T47D (cell line): ENCODE measurements around the gene RAPGEF2.

ENCODE experiments used
- DNase-seq, 2 experiments: peaks; one replicate each; pipeline versions ENCODE4 v3.0.0 to v3.0.0-alpha.2; 2011 to 2012; ENCODE audit warnings: low read depth in 1 of 2, low spot score in 1 of 2
- JUND ChIP-seq: IDR thresholded peaks from 2 replicates; pipeline ENCODE4 v1.6.1; 2012; ENCODE audit warnings: low read depth
- in situ Hi-C: cut with HindIII; loops from 2 replicates; pipeline ENCODE4 v1.10.0; 2016; ENCODE audit warnings: low sequenced_read_pairs, low pct_unique_long_range_greater_than_20kb

Gene RAPGEF2

DNA sequence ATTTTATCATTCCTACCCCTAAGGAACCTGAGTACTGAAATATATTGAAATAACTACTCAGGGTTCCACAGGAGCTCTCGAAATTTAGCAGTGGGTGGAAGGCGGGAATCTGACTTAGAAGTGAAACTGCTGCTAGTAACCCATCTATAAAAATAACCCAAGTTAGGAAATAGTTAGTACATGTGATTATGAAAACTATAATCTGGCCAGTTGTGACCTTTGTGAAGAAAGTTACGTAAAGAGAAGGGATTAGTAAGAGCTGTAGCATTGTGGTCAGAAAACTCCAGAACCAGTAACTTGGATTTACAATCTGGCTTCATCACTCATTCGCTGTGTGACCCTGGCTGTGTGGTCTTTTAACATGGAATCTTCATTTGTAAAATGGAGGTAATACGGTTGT lies 175.5 kb downstream of the RAPGEF2 start:
- no peak for DNase-seq
- no peak for TF ChIP-seq JUND
- in situ Hi-C loops: no loop called here

DNA sequence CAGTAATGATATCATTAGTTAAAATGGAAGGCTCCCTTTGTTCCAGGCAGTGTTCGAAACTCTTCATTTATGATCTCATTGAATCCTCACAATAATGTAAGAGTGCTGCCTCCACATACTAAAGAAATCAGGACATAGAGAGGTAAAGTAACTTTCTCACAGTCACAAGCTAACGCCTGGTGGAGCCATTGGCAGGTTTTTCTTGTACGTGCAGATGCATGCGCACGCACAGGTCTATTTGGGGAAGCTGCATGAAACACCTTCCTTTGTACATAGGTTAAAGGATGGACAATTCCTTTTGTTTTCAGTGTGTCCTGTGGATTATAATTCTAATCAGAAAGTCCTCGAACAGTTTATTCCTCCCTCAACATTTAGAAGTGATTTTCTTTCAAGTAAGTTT lies 176.2 kb downstream of the RAPGEF2 start:
- no peak for TF ChIP-seq JUND
- DNase-seq: no peak
- in situ Hi-C loops: no loop called here

DNA sequence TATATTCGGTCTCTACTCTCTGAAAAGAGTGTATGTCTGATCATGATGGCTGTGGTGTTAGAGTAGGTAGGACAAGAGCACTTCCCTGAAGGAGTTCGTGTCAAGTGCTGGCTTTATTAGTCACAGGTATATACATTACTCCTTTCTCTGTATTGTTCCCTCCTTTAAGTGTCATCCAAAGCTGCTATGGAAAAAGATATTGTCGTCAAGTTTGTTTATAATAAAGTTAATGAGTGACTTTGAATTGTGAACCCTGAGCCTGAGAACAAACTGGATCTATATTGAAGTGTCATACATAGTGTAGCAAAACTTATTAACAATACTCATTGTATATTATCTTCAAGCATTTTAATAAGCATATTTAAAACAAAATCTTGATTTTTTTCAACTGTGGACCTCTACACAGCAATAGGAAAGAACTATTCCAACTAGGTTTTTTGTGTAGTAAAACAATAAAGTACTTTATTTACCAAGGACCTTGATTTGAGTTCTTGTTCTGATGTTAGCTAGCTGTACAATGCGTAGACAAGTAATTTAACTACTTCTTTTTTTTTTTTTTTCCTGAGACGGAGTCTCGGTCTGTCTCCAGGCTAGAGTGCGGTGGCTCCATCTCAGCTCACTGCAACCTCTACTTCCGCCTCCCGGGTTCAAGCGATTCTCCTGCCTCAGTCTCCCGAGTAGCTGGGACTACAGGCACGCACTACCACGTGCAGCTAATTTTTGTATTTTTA lies 177.7 kb downstream of the RAPGEF2 start:
- in situ Hi-C loops: no loop called here
- DNase-seq: no peak
- no peak for TF ChIP-seq JUND

DNA sequence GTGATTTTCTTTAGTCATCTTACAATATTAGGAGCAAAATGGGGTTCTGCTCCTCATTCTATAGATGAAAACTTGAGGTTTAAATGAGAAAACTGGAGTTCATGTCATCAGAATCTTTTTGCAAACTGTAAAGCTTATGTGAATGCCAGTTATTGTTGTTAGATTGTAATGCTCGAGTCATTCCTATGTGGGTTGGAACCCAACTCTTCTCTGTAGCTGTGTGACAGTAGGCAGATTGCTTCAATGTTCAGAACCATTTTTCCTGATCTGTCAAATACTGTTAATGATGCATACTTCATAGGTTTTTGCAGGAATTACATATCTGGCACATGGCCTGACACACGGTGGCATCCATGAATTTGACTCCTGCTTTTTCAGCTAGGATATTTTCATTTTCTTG lies 178.9 kb downstream of the RAPGEF2 start:
- TF ChIP-seq JUND: no peak
- no peak for DNase-seq

DNA sequence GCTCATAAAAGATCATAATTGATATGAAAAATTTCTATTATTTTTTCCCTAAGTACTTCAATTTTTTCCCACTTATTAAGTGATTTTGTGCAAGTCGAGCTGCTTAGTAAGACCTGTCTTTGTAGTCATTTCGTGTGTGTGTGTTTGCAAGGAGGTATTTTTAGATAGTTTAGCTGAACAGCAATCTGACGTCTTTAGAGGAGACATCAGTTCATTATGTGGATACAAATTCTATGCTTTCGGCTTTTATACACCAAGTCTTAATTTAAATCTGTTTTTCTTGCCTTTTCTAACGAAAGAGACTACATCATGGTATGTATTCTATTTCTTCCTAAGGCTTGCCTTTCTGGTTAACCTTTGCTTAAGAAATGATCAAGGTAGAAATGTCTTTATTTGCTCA lies 179.4 kb downstream of the RAPGEF2 start:
- in situ Hi-C loops: no loop called here
- TF ChIP-seq JUND: no peak
- no peak for DNase-seq

More for the DNA sequence above, 178.9 kb downstream of the RAPGEF2 start:
- in situ Hi-C loops: no loop called here

DNA sequence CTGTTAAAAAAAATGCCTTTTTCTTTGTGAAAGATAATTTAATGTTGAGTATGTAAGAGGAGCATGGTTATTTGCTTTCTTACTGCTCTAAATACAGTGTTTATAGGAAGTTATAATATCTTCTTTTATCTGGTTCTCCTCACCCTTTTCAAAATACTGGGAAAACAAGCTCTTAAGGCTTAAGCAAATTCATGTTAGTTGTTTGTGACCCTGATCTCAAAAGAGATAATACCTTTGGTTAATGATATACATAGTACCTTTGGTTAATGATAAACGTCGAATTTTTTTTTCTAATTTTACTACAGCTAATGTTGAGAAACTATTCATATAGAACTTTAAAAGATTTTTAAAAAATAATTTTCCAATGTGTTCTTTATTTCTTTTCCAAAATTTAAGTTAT lies 180.1 kb downstream of the RAPGEF2 start:
- in situ Hi-C loops: no loop called here
- TF ChIP-seq JUND: no peak
- DNase-seq: no peak

DNA sequence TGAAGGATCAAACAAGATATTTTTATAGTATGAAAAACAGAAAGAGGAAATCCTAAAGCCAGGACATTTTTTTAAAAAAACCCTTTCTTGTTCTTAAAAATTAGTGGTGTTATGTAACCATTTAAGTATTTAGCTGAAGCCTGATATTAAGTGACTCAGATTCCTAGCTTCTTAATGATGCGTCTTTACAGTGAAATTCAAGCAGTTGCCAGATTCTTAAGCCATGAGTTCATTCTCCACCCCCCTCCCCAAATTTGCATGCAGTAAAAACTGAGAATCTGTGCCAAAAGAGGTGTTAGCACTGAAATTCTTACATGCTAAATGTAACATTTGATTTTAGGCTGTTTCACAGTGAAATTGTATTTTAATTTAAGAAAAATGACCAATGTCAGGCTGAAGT lies 180.8 kb downstream of the RAPGEF2 start:
- DNase-seq: no peak
- TF ChIP-seq JUND: no peak
- in situ Hi-C loops: no loop called here

DNA sequence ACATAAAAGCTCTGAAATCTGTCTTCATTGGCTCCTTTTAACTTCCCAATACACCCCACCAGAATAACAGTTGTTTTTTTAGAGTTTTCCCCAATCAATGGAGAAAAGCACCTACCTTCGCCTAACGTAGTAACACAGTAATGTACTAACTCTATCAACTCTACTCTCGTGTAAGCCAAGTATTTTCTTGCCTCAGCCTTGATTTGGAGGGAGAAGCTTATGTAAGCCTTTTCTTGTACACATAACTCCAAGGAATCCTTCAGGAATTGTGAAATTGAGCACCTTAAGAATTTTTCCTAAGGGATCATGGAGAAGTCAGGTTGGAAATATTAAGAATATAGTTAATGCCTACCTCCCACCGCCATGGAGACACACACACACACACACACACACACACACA lies 181.2 kb downstream of the RAPGEF2 start:
- no peak for TF ChIP-seq JUND
- no peak for DNase-seq
- in situ Hi-C loops: no loop called here

DNA sequence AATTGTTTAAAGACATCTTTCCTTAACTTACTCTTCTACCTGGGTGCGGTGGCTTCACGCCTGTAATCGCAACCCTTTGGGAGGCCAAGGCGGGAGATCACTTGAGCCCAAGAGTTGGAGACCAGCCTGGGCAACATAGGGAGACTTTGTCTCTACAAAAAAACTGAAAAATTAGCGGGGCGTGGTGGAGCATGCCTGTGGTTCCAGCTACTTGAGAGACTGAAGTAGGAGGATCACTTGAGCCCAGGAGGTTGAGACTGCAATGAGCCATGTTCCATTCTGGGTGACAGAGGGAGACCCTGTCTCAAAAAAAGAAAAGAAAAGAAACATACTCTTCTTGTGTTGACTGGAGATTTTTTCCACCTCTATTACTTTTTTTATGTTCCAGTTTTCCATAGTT lies 181.9 kb downstream of the RAPGEF2 start:
- TF ChIP-seq JUND: no peak
- DNase-seq: no peak
- in situ Hi-C loops: no loop called here

DNA sequence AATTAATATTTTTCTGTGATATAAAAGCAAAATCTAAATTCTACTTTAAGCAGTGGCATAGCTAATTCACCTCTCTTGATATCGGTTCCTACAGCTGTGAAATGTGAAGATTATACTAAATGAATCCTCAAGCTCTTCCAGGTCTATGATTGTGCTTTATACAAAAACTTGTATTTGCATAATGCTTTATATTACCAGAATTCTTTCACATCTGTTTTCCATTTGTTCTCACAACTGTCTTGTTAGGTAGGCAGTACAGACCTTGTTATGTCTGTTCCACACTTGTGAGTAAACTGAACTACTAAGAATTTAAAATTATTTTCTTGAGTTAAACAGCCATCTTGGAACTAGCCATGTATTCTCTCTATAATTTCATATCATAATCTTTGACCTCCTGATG lies 184.9 kb downstream of the RAPGEF2 start:
- no peak for TF ChIP-seq JUND
- no peak for DNase-seq
- in situ Hi-C loops: no loop called here

DNA sequence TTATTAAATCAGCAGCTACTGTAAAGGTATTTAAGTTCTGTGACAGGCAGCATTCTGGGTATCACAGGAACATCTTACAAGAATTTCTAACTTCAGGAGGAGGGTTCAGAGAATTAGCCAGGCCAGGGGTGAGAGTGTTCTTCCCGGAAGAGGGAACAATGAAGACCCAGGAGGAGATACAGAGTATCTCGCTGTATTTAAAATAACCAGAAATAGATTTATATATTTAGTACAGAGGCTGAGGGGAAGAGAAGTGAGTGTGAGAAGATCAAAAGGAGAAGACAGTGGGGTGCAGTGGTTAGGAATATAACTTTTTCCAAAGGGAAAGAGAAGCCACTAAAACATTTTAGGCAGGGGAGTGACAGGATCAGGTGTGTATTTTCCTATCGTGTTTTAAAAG lies 186.8 kb downstream of the RAPGEF2 start:
- in situ Hi-C loops: no loop called here
- TF ChIP-seq JUND: no peak
- no peak for DNase-seq

DNA sequence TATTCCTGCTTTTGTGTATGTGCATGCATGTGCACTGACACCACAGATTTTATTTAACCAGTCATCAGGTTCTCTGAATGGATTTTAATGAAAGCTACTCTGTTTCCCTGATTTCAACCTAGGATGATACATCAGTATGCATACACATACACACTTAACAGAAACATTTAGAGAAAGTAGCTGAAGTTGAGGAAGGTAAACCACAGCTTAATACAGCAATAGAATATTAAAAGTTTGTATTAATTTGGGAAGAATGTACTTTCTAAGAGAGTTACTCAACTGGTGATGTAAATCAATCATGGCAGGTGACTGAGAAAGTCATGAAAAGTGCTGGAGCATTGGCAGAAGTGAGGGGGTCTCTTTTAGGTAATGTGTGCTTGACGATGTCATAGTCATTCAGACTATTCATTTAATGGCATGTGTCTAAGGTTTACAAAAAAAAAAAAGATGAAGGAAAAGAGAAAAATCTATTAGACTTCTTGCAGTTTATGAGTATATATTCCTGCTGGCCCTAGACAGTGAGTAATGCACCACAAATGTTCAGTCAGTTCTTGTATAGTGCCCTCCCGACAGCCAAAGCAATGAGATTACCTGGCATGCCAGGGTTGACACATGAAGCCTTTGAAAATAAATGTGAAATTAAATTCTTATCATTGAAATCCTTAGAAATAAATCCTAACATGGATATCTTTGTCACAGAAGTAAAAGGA lies 187.6 kb downstream of the RAPGEF2 start:
- in situ Hi-C loops: no loop called here
- no peak for TF ChIP-seq JUND
- DNase-seq: no peak

DNA sequence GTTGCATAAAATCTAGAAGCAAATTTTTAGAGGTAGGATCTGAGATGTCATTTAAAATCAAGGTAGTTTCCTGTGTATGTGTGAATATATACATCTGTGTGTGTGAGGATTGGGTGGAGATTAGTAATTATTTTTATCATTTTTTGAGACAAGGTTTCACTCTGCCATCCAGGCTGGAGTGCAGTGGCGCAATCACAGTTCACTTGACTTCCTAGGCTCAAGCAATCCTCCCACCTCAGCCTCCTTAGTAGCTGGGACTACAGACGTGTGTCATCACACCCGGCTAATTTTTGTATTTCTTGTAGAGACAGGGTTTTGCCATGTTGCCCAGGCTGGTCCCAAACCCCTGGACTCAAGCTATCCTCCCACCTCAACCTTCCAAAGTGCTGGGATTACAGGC lies 188.3 kb downstream of the RAPGEF2 start:
- no peak for TF ChIP-seq JUND
- in situ Hi-C loops: no loop called here
- DNase-seq: no peak

DNA sequence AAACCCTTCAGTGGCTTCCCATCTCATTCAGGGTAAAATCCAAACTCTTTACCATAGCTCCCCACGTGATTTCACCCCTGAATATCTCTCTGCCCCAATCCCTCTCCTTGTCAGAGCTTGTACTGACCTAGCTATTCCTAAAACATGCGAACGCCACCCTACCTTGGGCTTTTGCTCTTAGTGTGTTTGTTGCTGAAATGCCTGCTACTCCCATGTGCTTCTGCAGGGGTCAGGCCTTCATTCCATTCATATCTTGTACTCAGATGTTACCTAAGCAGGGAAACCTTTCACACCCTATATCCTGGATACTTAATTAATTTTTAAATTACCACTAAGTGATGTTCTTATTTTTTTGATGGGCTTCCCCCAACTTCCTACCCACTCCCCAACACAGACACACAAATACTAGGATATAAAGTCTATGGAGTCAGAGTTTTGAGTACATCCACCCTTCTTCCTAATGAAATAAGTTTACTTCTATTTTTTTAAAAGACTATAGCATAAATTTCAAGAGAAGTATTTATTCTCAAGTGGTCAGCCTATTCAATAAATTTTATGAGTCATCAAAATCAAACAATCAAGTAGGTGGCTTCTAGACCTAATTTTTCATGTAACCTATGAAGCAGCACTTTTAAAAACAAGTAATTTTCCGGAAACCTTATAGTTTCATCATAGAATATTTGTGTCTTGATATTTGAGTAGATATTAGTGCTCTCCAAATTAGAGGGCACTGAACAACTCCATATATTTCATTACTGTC lies 189.4 kb downstream of the RAPGEF2 start:
- in situ Hi-C loops: no loop called here

More for the DNA sequence above, 189.4 kb downstream of the RAPGEF2 start:
- no peak for TF ChIP-seq JUND
- DNase-seq: no peak
